AG04450 (cell line): ENCODE results near the gene MAPKBP1. TPM values are rescaled to one million over a fixed set of nuclear protein-coding genes. Genes with fewer than 3 reads are reported as not detected.

Source experiments
- CTCF ChIA-PET: fragments of 300-600, 350-600 bp; formaldehyde crosslinking; extraction: SDS; loops from one replicate; lab custom pipeline; 2022; ENCODE audit warnings: antibody characterized with exemption, inconsistent platforms; lab: Charles Lee
- POLR2A ChIA-PET: fragments of 350-600 bp; formaldehyde crosslinking; extraction: SDS; loops from one replicate; lab custom pipeline; 2021; ENCODE audit warnings: antibody characterized with exemption, inconsistent platforms; lab: Yijun Ruan, JAX
- DNase-seq: peaks from one replicate; pipeline ENCODE4 v3.0.0-alpha.2; 2011; ENCODE audit warnings: low read depth, low spot score
- H3K27ac ChIP-seq: one replicate; pipeline ENCODE4 v1.5.1; 2012; ENCODE audit warnings: low read depth, low read length, control low read depth
- H3K27me3 ChIP-seq: one replicate; pipeline ENCODE4 v1.6.0; 2012; ENCODE audit warnings: low read length; ENCODE audit not compliant: control insufficient read depth, insufficient read depth
- H3K4me3 ChIP-seq: 2 replicates; pipeline ENCODE4 v1.5.1; 2011; ENCODE audit warnings: mild to moderate bottlenecking, low read depth, low read length, control low read depth
- H3K9me3 ChIP-seq: 2 replicates; pipeline ENCODE4 v1.5.1; 2012; ENCODE audit warnings: low read length; ENCODE audit not compliant: control insufficient read depth, insufficient read depth
- CTCF ChIP-seq: IDR thresholded peaks from 2 replicates; pipeline ENCODE4 v1.5.1; 2011; ENCODE audit warnings: low read depth, low read length, control low read depth, inconsistent platforms
- polyA plus RNA-seq: library from polyadenylated mRNA; depleted of rRNA; stranded (reverse); fragments of >200 nt; gene quantifications from 2 replicates; pipeline ENCODE4 v1.2.3, GENCODE V29; 2011

Gene MAPKBP1
- polyA plus RNA-seq, 1 experiment, result 6.1 TPM

GRCh38 chr15:41788262-41788661 lies 14.0 kb downstream of the MAPKBP1 start:
- ChIA-PET POLR2A (no interaction called here), CTCF (interaction anchor here (7.4 kb wide), 1 partner anchor 15 kb away, joined by 59 read pairs; the partner anchor contains the start of gene MAPKBP1)
- H3K27me3 ChIP-seq, result no peaks in the 10 kb centered on the region
- no peak for TF ChIP-seq CTCF
- DNase-seq, result no peak
- no peak overlapping the region for H3K4me3 ChIP-seq
- H3K9me3 ChIP-seq, result no peaks in the 10 kb centered on the region
- H3K27ac ChIP-seq, result no peak overlapping the region

- CTCF ChIA-PET, result interaction anchor here (0.5 to 7.4 kb wide), 4 partner anchors 16 to 231 kb away, joined by 3 to 59 read pairs (median 4); partner anchors contain the start of gene MAPKBP1
- no peak for TF ChIP-seq CTCF
- no peak for DNase-seq
- no peaks in the 10 kb centered on the region for H3K27me3 ChIP-seq
- POLR2A ChIA-PET, result interaction anchor here (0.6 to 1.3 kb wide), 2 partner anchors 9 to 883 kb away, joined by 3 read pairs; no protein-coding TSS in a partner anchor
- no peaks in the 10 kb centered on the region for H3K9me3 ChIP-seq
- H3K27ac ChIP-seq, result no peak overlapping the region
- H3K4me3 ChIP-seq, result no peak overlapping the region
Measured at GRCh38 chr15:41789236-41789635, 15.0 kb downstream of the MAPKBP1 start.

- ChIA-PET CTCF (interaction anchor here (0.8 to 7.4 kb wide), 3 partner anchors 16 to 232 kb away, joined by 3 to 59 read pairs (median 3); partner anchors contain the start of gene MAPKBP1), POLR2A (interaction anchor here (1.3 kb wide), 1 partner anchor 9 kb away, joined by 3 read pairs; no protein-coding TSS in a partner anchor)
- no peaks in the 10 kb centered on the region for H3K9me3 ChIP-seq
- H3K27ac ChIP-seq, result no peak overlapping the region
- no peak for TF ChIP-seq CTCF
- no peak for DNase-seq
- no peaks in the 10 kb centered on the region for H3K27me3 ChIP-seq
- no peak overlapping the region for H3K4me3 ChIP-seq
Measured at GRCh38 chr15:41789662-41790061, 15.4 kb downstream of the MAPKBP1 start.

- POLR2A ChIA-PET, result no interaction called here
- Histone ChIP-seq H3K9me3 (no peaks in the 10 kb centered on the region), H3K27me3 (no peaks in the 10 kb centered on the region), H3K27ac (no peak overlapping the region), H3K4me3 (no peak overlapping the region)
- no peak for DNase-seq
- CTCF ChIA-PET, result interaction anchor here (0.6 to 7.4 kb wide), 3 partner anchors 17 to 1093 kb away, joined by 3 to 59 read pairs (median 3); partner anchors contain the start of gene MAPKBP1
- TF ChIP-seq CTCF, result no peak
Measured at GRCh38 chr15:41790169-41790568, 15.9 kb downstream of the MAPKBP1 start.
